Liver (tissue), 3 donors: ENCODE data around the gene SRSF8.
"Not testable (repeated sequence)": the region's sequence is repeated elsewhere in the genome, so short reads cannot be mapped to it uniquely, and the experiment has no call there.

Experiments used
- CTCF ChIP-seq: fragments of 150-350 bp; IDR thresholded peaks from 2 replicates; pipeline ENCODE4 v1.5.1; 2017; ENCODE audit warnings: improper control_type of control experiment, low read depth, low read length; ENCODE audit not compliant: missing input control
- RXRA ChIP-seq, 2 donors: IDR thresholded peaks; 2 replicates each; pipeline ENCODE4 v1.6.1; 2017 to 2018; ENCODE audit warnings: antibody characterized with exemption in 2 of 2, mild to moderate bottlenecking in 1 of 2
- donor health status: healthy.
- donor health status: healthy.

GRCh38 chr11:95025594-95025993 lies 41.1 kb upstream of the SRSF8 start:
- not testable (repeated sequence) for TF ChIP-seq RXRA (IDR thresholded peaks at IDR 0.05); CTCF
